Measurements from ENCODE around the gene SOWAHA.

GRCh38 chr5:132819468-132819867, 6.4 kb downstream of the SOWAHA start:
- TF ChIP-seq, protein P1, sequence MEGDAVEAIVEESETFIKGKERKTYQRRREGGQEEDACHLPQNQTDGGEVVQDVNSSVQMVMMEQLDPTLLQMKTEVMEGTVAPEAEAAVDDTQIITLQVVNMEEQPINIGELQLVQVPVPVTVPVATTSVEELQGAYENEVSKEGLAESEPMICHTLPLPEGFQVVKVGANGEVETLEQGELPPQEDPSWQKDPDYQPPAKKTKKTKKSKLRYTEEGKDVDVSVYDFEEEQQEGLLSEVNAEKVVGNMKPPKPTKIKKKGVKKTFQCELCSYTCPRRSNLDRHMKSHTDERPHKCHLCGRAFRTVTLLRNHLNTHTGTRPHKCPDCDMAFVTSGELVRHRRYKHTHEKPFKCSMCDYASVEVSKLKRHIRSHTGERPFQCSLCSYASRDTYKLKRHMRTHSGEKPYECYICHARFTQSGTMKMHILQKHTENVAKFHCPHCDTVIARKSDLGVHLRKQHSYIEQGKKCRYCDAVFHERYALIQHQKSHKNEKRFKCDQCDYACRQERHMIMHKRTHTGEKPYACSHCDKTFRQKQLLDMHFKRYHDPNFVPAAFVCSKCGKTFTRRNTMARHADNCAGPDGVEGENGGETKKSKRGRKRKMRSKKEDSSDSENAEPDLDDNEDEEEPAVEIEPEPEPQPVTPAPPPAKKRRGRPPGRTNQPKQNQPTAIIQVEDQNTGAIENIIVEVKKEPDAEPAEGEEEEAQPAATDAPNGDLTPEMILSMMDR (IDR thresholded peaks at IDR 0.05) = no peak
- no peak for TF ChIP-seq EZH2 (IDR thresholded peaks at IDR 0.05; ENCODE audit: borderline replicate concordance, insufficient read depth, low read depth, low read length, poor library complexity, severe bottlenecking)
